HG02759 (cell line): Measurements from ENCODE around the gene AAK1.
"Not testable (repeated sequence)": the region's sequence is repeated elsewhere in the genome, so short reads cannot be mapped to it uniquely, and the experiment has no call there.

Experiments
- ATAC-seq: cut with Tn5 transposase; IDR thresholded peaks from one replicate; pipeline ENCODE4 v1.9.1; 2021; ENCODE audit warnings: mild to moderate bottlenecking, moderate library complexity; ENCODE audit not compliant: unreplicated experiment

AAK1 gene

DNA sequence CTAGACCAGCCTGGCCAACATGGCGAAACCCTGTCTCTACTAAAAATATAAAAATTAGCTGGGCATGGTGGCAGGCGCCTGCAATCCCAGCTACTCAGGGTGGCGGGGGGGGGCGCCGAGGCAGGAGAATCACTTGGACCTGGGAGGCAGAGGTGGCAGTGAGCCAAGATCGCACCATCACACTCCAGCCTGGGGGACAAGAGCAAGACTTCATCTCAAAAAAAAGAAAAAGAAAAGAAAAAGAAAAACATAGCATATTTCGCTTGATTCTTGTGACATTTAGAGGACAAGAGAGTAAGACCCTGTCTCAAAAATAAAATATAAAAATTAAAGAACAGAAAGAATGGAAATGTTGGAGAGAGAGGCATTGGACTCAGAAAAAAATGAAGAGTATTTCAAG, 224.4 kb downstream of the AAK1 start:
- not testable (repeated sequence) for ATAC-seq

DNA sequence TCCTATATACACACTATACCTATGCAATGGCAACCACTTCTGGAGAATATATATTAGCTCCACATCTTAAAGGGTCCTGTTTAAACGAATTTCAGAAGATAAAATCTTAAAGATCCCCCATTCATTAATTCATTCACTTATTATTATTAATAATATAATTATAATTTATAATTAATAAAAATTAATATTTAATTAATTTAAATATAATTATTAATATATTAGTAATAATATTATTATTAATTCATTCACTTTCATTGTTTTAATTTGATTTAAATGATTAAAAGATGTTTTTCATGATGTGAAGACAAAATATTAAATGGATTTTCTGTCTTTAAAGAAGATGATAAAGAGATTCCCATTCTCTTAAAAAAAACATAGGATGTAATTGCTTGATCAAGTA, 227.4 kb downstream of the AAK1 start:
- no peak for ATAC-seq
